ENCODE data around the gene BMP2K.
A peak's percentile ranks its signal among the peaks of the same experiment; 100 is the strongest.

Gene BMP2K

GRCh38 chr4:78763763-78764387 lies 12.3 kb upstream of the BMP2K start:
- no peak for DNase-seq

GRCh38 chr4:78764498-78764961 lies 11.6 kb upstream of the BMP2K start:
- no peak for DNase-seq

GRCh38 chr4:78765432-78766006 lies 10.6 kb upstream of the BMP2K start:
- DNase-seq = no peak

GRCh38 chr4:78766026-78766425 lies 10.1 kb upstream of the BMP2K start:
- peak in 2 of 56 donors; percentile 7 to 18 for DNase-seq

GRCh38 chr4:78766650-78767049 lies 9.5 kb upstream of the BMP2K start:
- DNase-seq = no peak

- DNase-seq = no peak
These were observed 8.8 kb upstream of the BMP2K start for GRCh38 chr4:78767350-78767749.

- DNase-seq = no peak
These were observed 7.5 kb upstream of the BMP2K start for GRCh38 chr4:78768452-78769180.

- DNase-seq = no peak
These were observed 6.0 kb upstream of the BMP2K start for GRCh38 chr4:78770091-78770642.

- DNase-seq = no peak
These were observed 3.5 kb upstream of the BMP2K start for GRCh38 chr4:78772526-78773091.

- DNase-seq = no peak
These were observed 1.7 kb upstream of the BMP2K start for GRCh38 chr4:78774417-78774816.

GRCh38 chr4:78775303-78776078 lies 659 bp upstream of the BMP2K start:
- DNase-seq = peak; percentile 33 to 98 (median 86)

- peak in 30 of 56 donors; percentile 2 to 68 (median 34) for DNase-seq
These were observed 802 bp downstream of the BMP2K start for GRCh38 chr4:78776729-78777575.

GRCh38 chr4:78777576-78777940 lies 1.4 kb downstream of the BMP2K start:
- DNase-seq = no peak

GRCh38 chr4:78778530-78778929 lies 2.4 kb downstream of the BMP2K start:
- no peak for DNase-seq

GRCh38 chr4:78779280-78779679 lies 3.1 kb downstream of the BMP2K start:
- no peak for DNase-seq

- no peak for DNase-seq
These were observed 3.9 kb downstream of the BMP2K start for GRCh38 chr4:78780093-78780492.

GRCh38 chr4:78781139-78781538 lies 5.0 kb downstream of the BMP2K start:
- no peak for DNase-seq

GRCh38 chr4:78781924-78782323 lies 5.8 kb downstream of the BMP2K start:
- DNase-seq = no peak

GRCh38 chr4:78784236-78784865 lies 8.2 kb downstream of the BMP2K start:
- DNase-seq = no peak
